ENCODE results near the gene NUP153. TPM values are rescaled to one million over a fixed set of nuclear protein-coding genes. Genes with fewer than 3 reads are reported as not detected.

Gene NUP153
- total RNA-seq, 1 experiment from 2014 or later: 67.0 TPM

- Mint-ChIP-seq H3K27me3 (ENCODE audit: low read depth) (no peaks in the 10 kb centered on the region), H3K4me1 (peaks cover 13% of the 10 kb centered on the region), H3K27ac (no peak overlapping the region), H3K9me3 (no peaks in the 10 kb centered on the region), H3K36me3 (peaks cover 13% of the 10 kb centered on the region), H3K4me3 (no peak overlapping the region)
- POLR2A ChIA-PET: no interaction called here
- TF ChIP-seq ARID4B (CRISPR knock-in tag; IDR thresholded peaks at IDR 0.05; ENCODE audit: borderline replicate concordance) (no peak), SMAD4 (CRISPR knock-in tag; IDR thresholded peaks at IDR 0.05) (no peak), ZBTB43 (CRISPR knock-in tag; IDR thresholded peaks at IDR 0.05) (no peak), NR3C1 (CRISPR knock-in tag; conservative IDR thresholded peaks at IDR 0.05; ENCODE audit: low read depth) (no peak), CREM (CRISPR knock-in tag; IDR thresholded peaks at IDR 0.05) (no peak), EMX1 (CRISPR knock-in tag; IDR thresholded peaks at IDR 0.05) (no peak)
- ATAC-seq: no peak
- DNase-seq (ENCODE audit: low spot score): no peak
- CTCF ChIA-PET: no interaction called here
These were observed 103.8 kb downstream of the NUP153 start for GRCh38 chr6:17602888-17603287.

GRCh38 chr6:17601386-17601703 is 105.4 kb downstream of the NUP153 start:
- H3K27me3 Mint-ChIP-seq (ENCODE audit: low read depth): no peaks in the 10 kb centered on the region
- no peaks in the 10 kb centered on the region for H3K9me3 Mint-ChIP-seq
- DNase-seq (ENCODE audit: low spot score) (no peak), ATAC-seq (no peak)
- H3K4me1 Mint-ChIP-seq: peaks cover 13% of the 10 kb centered on the region
- ChIA-PET POLR2A (interaction anchor here (1.7 kb wide), 1 partner anchor 105 kb away, joined by 10 read pairs; the partner anchor contains the start of gene NUP153), CTCF (interaction anchor here (1.1 to 2.4 kb wide), 4 partner anchors 16 to 521 kb away, joined by 3 to 11 read pairs (median 4); partner anchors contain the start of gene NHLRC1)
- H3K27ac Mint-ChIP-seq: no peak overlapping the region
- peaks cover 9% of the 10 kb centered on the region for H3K36me3 Mint-ChIP-seq
- H3K4me3 Mint-ChIP-seq: peak overlapping the region; percentile 74
- TF ChIP-seq SMAD4 (CRISPR knock-in tag; IDR thresholded peaks at IDR 0.05) (no peak), ATF3 (CRISPR knock-in tag; conservative IDR thresholded peaks at IDR 0.05) (no peak), TEAD1 (CRISPR knock-in tag; IDR thresholded peaks at IDR 0.05) (no peak), PREB (CRISPR knock-in tag; IDR thresholded peaks at IDR 0.05; ENCODE audit: borderline replicate concordance) (no peak), MXD4 (CRISPR knock-in tag; IDR thresholded peaks at IDR 0.05; ENCODE audit: borderline replicate concordance) (no peak), NR1H2 (CRISPR knock-in tag; IDR thresholded peaks at IDR 0.05) (no peak), ZNF219 (CRISPR knock-in tag; IDR thresholded peaks at IDR 0.05; ENCODE audit: borderline replicate concordance) (no peak), E2F4 (CRISPR knock-in tag; IDR thresholded peaks at IDR 0.05; ENCODE audit: borderline replicate concordance, low read depth) (no peak), ZNF396 (CRISPR knock-in tag; IDR thresholded peaks at IDR 0.05; ENCODE audit: borderline replicate concordance) (no peak), JAZF1 (CRISPR knock-in tag; IDR thresholded peaks at IDR 0.05) (no peak), MLX (CRISPR knock-in tag; IDR thresholded peaks at IDR 0.05) (no peak), ESRRA (CRISPR knock-in tag; IDR thresholded peaks at IDR 0.05; ENCODE audit: borderline replicate concordance) (no peak), GTF2I (CRISPR knock-in tag; conservative IDR thresholded peaks at IDR 0.05) (no peak), ZNF281 (CRISPR knock-in tag; IDR thresholded peaks at IDR 0.05) (no peak), ZNF138 (CRISPR knock-in tag; conservative IDR thresholded peaks at IDR 0.05) (no peak), HMGA2 (CRISPR knock-in tag; IDR thresholded peaks at IDR 0.05) (no peak), CBFB (CRISPR knock-in tag; IDR thresholded peaks at IDR 0.05; ENCODE audit: low read depth) (no peak), TEAD4 (CRISPR knock-in tag; IDR thresholded peaks at IDR 0.05) (no peak)

Data from WTC11 (cell line).